Heart left ventricle (tissue), 13 donors: Measurements from ENCODE around the gene FLNB.

ENCODE experiments used
- POLR2A ChIP-seq, 2 donors: fragments of 450-650 bp; IDR thresholded peaks; one replicate each; pipeline ENCODE4 v1.6.1; 2017; ENCODE audit warnings: antibody characterized with exemption in 2 of 2, mild to moderate bottlenecking in 2 of 2, moderate library complexity in 2 of 2
- TF ChIP-seq, protein P1 (sequence below), 12 donors: fragments of 200-600 bp; sonication (generic) in 4 of 12; IDR thresholded peaks; one replicate each; pipeline versions ENCODE4 v1.5.0 to v1.8.0; 2018 to 2022; ENCODE audit warnings: antibody characterized with exemption in 12 of 12, mild to moderate bottlenecking in 5 of 12
- donor health status: ischemic (EF 13 %, LVEDD 7.1; RV severe dilation, severe dysfunction).
- donor health status: DM: no; HTN: yes; CAD: no.
- donor health status: DM: no; HTN: no; CAD: no.
- donor health status: ischemic (EF 25% LVEDD 6.9; RV normal size, moderate dysfunction).
- donor health status: ischemic (EF 25% LVEDD 5.7; RV mildly dilated, moderate dysfunction).
- donor health status: ischemic (EF 35%, LVEDD 5.7; RV mildly dilated, moderate dysfunction).
- donor health status: nonischemic (EF 11% LVEDD 7.7; RV severe dilation, severe dysfunction).
- donor health status: DM: yes; HTN: yes; CAD: no.
- donor health status: PGD.
- donor health status: ischemic (EF 29% LVEDD 5.4; RV normal size, mild dysfunction).
- donor health status: nonischemic (EF 23%, LVEDD 6.1; RV moderate dilation, normal function).

DNA sequence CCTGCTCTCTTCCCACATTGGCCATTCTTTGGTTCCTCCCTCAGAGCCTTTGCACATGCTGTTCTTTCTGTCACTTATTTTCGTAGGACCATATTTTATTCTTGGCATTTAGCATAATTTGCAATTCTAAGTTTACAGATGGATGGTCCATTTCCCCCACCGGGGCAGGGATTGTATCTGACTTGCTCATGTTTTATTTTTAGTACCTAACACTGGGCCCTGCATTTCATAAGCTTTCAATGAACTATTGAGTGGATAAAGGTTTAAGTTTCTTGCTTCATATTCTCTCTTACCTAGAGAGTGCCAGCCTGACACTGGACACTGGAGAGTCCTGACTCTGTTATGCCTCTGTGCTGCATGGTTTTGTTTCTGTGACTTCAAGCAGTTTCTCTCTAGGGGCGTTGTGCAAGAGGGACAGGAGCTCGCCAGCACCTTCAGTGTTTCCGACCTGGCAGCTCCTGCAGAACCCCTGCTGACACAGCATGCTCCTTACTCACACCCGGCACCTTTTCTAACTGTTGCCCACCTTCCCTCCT lies 87.4 kb downstream of the FLNB start:
- TF ChIP-seq, protein P1, sequence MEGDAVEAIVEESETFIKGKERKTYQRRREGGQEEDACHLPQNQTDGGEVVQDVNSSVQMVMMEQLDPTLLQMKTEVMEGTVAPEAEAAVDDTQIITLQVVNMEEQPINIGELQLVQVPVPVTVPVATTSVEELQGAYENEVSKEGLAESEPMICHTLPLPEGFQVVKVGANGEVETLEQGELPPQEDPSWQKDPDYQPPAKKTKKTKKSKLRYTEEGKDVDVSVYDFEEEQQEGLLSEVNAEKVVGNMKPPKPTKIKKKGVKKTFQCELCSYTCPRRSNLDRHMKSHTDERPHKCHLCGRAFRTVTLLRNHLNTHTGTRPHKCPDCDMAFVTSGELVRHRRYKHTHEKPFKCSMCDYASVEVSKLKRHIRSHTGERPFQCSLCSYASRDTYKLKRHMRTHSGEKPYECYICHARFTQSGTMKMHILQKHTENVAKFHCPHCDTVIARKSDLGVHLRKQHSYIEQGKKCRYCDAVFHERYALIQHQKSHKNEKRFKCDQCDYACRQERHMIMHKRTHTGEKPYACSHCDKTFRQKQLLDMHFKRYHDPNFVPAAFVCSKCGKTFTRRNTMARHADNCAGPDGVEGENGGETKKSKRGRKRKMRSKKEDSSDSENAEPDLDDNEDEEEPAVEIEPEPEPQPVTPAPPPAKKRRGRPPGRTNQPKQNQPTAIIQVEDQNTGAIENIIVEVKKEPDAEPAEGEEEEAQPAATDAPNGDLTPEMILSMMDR (IDR thresholded peaks at IDR 0.05): no peak
- TF ChIP-seq POLR2A (IDR thresholded peaks at IDR 0.05): no peak
